Glutamatergic neuron (in vitro differentiated cells): ENCODE results near the gene GRM1. TPM values are rescaled to one million over a fixed set of nuclear protein-coding genes. Genes with fewer than 3 reads are reported as not detected.

Experiments
- DNase-seq: peaks from one replicate; pipeline ENCODE4 v3.0.0; 2022
- H3K27ac Mint-ChIP-seq: one replicate; pipeline ENCODE4 v1.8.0; 2020; ENCODE audit warnings: mild to moderate bottlenecking, mixed read lengths, inconsistent platforms; ENCODE audit not compliant: unreplicated experiment
- H3K27me3 Mint-ChIP-seq: one replicate; pipeline ENCODE4 v1.8.0; 2020; ENCODE audit warnings: mild to moderate bottlenecking, moderate library complexity, mixed read lengths, inconsistent platforms; ENCODE audit not compliant: unreplicated experiment
- H3K36me3 Mint-ChIP-seq: one replicate; pipeline ENCODE4 v1.8.0; 2020; ENCODE audit warnings: mild to moderate bottlenecking, mixed read lengths, inconsistent platforms; ENCODE audit not compliant: unreplicated experiment
- H3K4me1 Mint-ChIP-seq: one replicate; pipeline ENCODE4 v1.8.0; 2020; ENCODE audit warnings: mild to moderate bottlenecking, low read depth, mixed read lengths, inconsistent platforms; ENCODE audit not compliant: unreplicated experiment
- H3K4me3 Mint-ChIP-seq: one replicate; pipeline ENCODE4 v1.8.0; 2020; ENCODE audit warnings: mild to moderate bottlenecking, mixed read lengths, inconsistent platforms; ENCODE audit not compliant: unreplicated experiment
- H3K9me3 Mint-ChIP-seq: one replicate; pipeline ENCODE4 v1.8.0; 2020; ENCODE audit warnings: mild to moderate bottlenecking, moderate library complexity, mixed read lengths, inconsistent platforms; ENCODE audit not compliant: unreplicated experiment
- CTCF ChIP-seq: fragments of 200-600 bp; sonication (generic); IDR thresholded peaks from one replicate; pipeline ENCODE4 v1.5.0; 2021; ENCODE audit not compliant: partially characterized antibody, unreplicated experiment
- total RNA-seq: library from RNA; stranded (reverse); fragmentation: NEBNext Ultra II Directional; extraction: Animal tissue kit (Norgen Biotek cat#: 25700); gene quantifications from one replicate; pipeline ENCODE4 v1.2.1, GENCODE V29; 2021; ENCODE audit not compliant: unreplicated experiment

The GRM1 gene
- total RNA-seq, 1 donor from 2014 or later: 0.17 TPM

GRCh38 chr6:146153040-146153758 lies 124.3 kb downstream of the GRM1 start:
- no peak overlapping the region for H3K27ac Mint-ChIP-seq
- H3K4me3 Mint-ChIP-seq: no peak overlapping the region
- DNase-seq: no peak
- H3K4me1 Mint-ChIP-seq: no peaks in the 10 kb centered on the region
- no peaks in the 10 kb centered on the region for H3K36me3 Mint-ChIP-seq
- no peaks in the 10 kb centered on the region for H3K27me3 Mint-ChIP-seq
- TF ChIP-seq CTCF: no peak
- no peaks in the 10 kb centered on the region for H3K9me3 Mint-ChIP-seq

- H3K27ac Mint-ChIP-seq: no peak overlapping the region
- TF ChIP-seq CTCF: no peak
- H3K27me3 Mint-ChIP-seq: no peaks in the 10 kb centered on the region
- H3K4me1 Mint-ChIP-seq: no peaks in the 10 kb centered on the region
- no peak overlapping the region for H3K4me3 Mint-ChIP-seq
- no peaks in the 10 kb centered on the region for H3K36me3 Mint-ChIP-seq
- H3K9me3 Mint-ChIP-seq: no peaks in the 10 kb centered on the region
- no peak for DNase-seq
Measured at GRCh38 chr6:146154197-146154596, 125.3 kb downstream of the GRM1 start.

- Mint-ChIP-seq H3K36me3 (no peaks in the 10 kb centered on the region), H3K9me3 (no peaks in the 10 kb centered on the region), H3K4me1 (no peaks in the 10 kb centered on the region), H3K4me3 (no peak overlapping the region), H3K27me3 (no peaks in the 10 kb centered on the region), H3K27ac (no peak overlapping the region)
- TF ChIP-seq CTCF: no peak
- no peak for DNase-seq
Measured at GRCh38 chr6:146161664-146162063, 132.8 kb downstream of the GRM1 start.

- no peak for DNase-seq
- Mint-ChIP-seq H3K36me3 (no peaks in the 10 kb centered on the region), H3K4me1 (no peaks in the 10 kb centered on the region), H3K9me3 (no peaks in the 10 kb centered on the region), H3K4me3 (no peak overlapping the region), H3K27ac (no peak overlapping the region), H3K27me3 (no peaks in the 10 kb centered on the region)
- no peak for TF ChIP-seq CTCF
Measured at GRCh38 chr6:146169872-146170271, 141.0 kb downstream of the GRM1 start.

- no peak overlapping the region for H3K4me3 Mint-ChIP-seq
- DNase-seq: no peak
- no peaks in the 10 kb centered on the region for H3K36me3 Mint-ChIP-seq
- no peak for TF ChIP-seq CTCF
- H3K4me1 Mint-ChIP-seq: no peaks in the 10 kb centered on the region
- H3K27me3 Mint-ChIP-seq: no peaks in the 10 kb centered on the region
- H3K27ac Mint-ChIP-seq: no peak overlapping the region
- no peaks in the 10 kb centered on the region for H3K9me3 Mint-ChIP-seq
Measured at GRCh38 chr6:146177785-146178184, 148.9 kb downstream of the GRM1 start.
